ENCODE data around the gene TOLLIP. TPM values are rescaled to one million over a fixed set of nuclear protein-coding genes. Genes with fewer than 3 reads are reported as not detected.

TOLLIP gene
- total RNA-seq, 2 donors from 2014 or later, result 29.6 to 41.0 TPM

GRCh38 chr11:1339066-1339675, 29.7 kb upstream of the TOLLIP start:
- DNase-seq (ENCODE audit: low spot score), result peak; percentile 57
- Histone ChIP-seq H3K27me3 (no peaks in the 10 kb centered on the region), H3K36me3 (no peaks in the 10 kb centered on the region), H3K4me3 (no peak overlapping the region), H3K4me1 (peaks cover 0 to 27% of the 10 kb centered on the region in 2 donors), H3K27ac (no peak overlapping the region), H3K9me3 (no peaks in the 10 kb centered on the region)
- no peak for TF ChIP-seq CTCF (IDR thresholded peaks at IDR 0.05)

GRCh38 chr11:1338201-1339065, 29.0 kb upstream of the TOLLIP start:
- Histone ChIP-seq H3K36me3 (no peaks in the 10 kb centered on the region), H3K27ac (no peak overlapping the region)

GRCh38 chr11:1337647-1338007, 28.2 kb upstream of the TOLLIP start:
- Histone ChIP-seq H3K27me3 (no peaks in the 10 kb centered on the region), H3K9me3 (no peaks in the 10 kb centered on the region), H3K27ac (peak overlapping the region; percentile 68 to 73), H3K36me3 (no peaks in the 10 kb centered on the region), H3K4me1 (peaks cover 0 to 27% of the 10 kb centered on the region in 2 donors), H3K4me3 (peak overlapping the region; percentile 33 to 60)
- no peak for TF ChIP-seq CTCF (IDR thresholded peaks at IDR 0.05)
- DNase-seq (ENCODE audit: low spot score), result no peak

More at GRCh38 chr11:1338201-1339065, 29.0 kb upstream of the TOLLIP start:
- H3K4me3 ChIP-seq, result no peak overlapping the region
- H3K27me3 ChIP-seq, result no peaks in the 10 kb centered on the region
- TF ChIP-seq CTCF (IDR thresholded peaks at IDR 0.05), result no peak
- peaks cover 0 to 27% of the 10 kb centered on the region in 2 donors for H3K4me1 ChIP-seq
- peak; percentile 58 for DNase-seq (ENCODE audit: low spot score)
- H3K9me3 ChIP-seq, result no peaks in the 10 kb centered on the region

GRCh38 chr11:1336836-1337646, 27.6 kb upstream of the TOLLIP start:
- peak overlapping the region; percentile 68 to 73 for H3K27ac ChIP-seq
- H3K4me1 ChIP-seq, result peaks cover 0 to 25% of the 10 kb centered on the region in 2 donors
- no peaks in the 10 kb centered on the region for H3K36me3 ChIP-seq
- H3K9me3 ChIP-seq, result no peaks in the 10 kb centered on the region
- no peak for DNase-seq (ENCODE audit: low spot score)
- TF ChIP-seq CTCF (IDR thresholded peaks at IDR 0.05), result no peak
- H3K27me3 ChIP-seq, result no peaks in the 10 kb centered on the region
- peak overlapping the region; percentile 33 to 60 for H3K4me3 ChIP-seq

GRCh38 chr11:1335811-1336761, 26.7 kb upstream of the TOLLIP start:
- TF ChIP-seq CTCF (IDR thresholded peaks at IDR 0.05), result no peak
- no peaks in the 10 kb centered on the region for H3K9me3 ChIP-seq
- H3K36me3 ChIP-seq, result no peaks in the 10 kb centered on the region
- peak; percentile 92 for DNase-seq (ENCODE audit: low spot score)
- H3K27ac ChIP-seq, result peak overlapping the region; percentile 72 to 78
- H3K27me3 ChIP-seq, result no peaks in the 10 kb centered on the region
- peak overlapping the region; percentile 30 to 59 for H3K4me3 ChIP-seq
- peaks cover 0 to 23% of the 10 kb centered on the region in 2 donors for H3K4me1 ChIP-seq
